Activated T-cell treated with anti-CD3 and anti-CD28 coated beads for 48 hours (primary cell): Measurements from ENCODE around the gene ZNF488.
"Not testable (repeated sequence)": the region's sequence is repeated elsewhere in the genome, so short reads cannot be mapped to it uniquely, and the experiment has no call there.

Experiments
- DNase-seq: peaks from one replicate; pipeline ENCODE4 v3.0.0-alpha.2; 2020; ENCODE audit warnings: low read depth

The ZNF488 gene

GRCh38 chr10:47384148-47384921 is at the start of gene ZNF488:
Gene ZNF488, minus strand, starts transcription at chr10:47384293. Its CDS starts 15,464 bp downstream, at chr10:47368829.
- peak; percentile 81 for DNase-seq

GRCh38 chr10:47425813-47426419 is 41.8 kb upstream of the ZNF488 start:
- no peak for DNase-seq

GRCh38 chr10:47424231-47424630 is 40.1 kb upstream of the ZNF488 start:
- no peak for DNase-seq

- DNase-seq, result no peak
Measured at GRCh38 chr10:47423476-47423875, 39.4 kb upstream of the ZNF488 start.

- DNase-seq, result no peak
Measured at GRCh38 chr10:47421057-47421952, 37.2 kb upstream of the ZNF488 start.

GRCh38 chr10:47420305-47421056 is 36.4 kb upstream of the ZNF488 start:
- DNase-seq, result no peak

- no peak for DNase-seq
Measured at GRCh38 chr10:47419421-47419820, 35.3 kb upstream of the ZNF488 start.

GRCh38 chr10:47418966-47419365 is 34.9 kb upstream of the ZNF488 start:
- no peak for DNase-seq

- no peak for DNase-seq
Measured at GRCh38 chr10:47418321-47418720, 34.2 kb upstream of the ZNF488 start.

GRCh38 chr10:47416305-47417218 is 32.5 kb upstream of the ZNF488 start:
- not testable (repeated sequence) for DNase-seq

- peak; percentile 15 for DNase-seq
Measured at GRCh38 chr10:47415520-47416304, 31.6 kb upstream of the ZNF488 start.

- DNase-seq, result no peak
Measured at GRCh38 chr10:47414752-47415519, 30.8 kb upstream of the ZNF488 start.

GRCh38 chr10:47414227-47414592 is 30.1 kb upstream of the ZNF488 start:
- DNase-seq, result no peak

- DNase-seq, result no peak
Measured at GRCh38 chr10:47413531-47414226, 29.6 kb upstream of the ZNF488 start.

- no peak for DNase-seq
Measured at GRCh38 chr10:47412869-47413268, 28.8 kb upstream of the ZNF488 start.

- no peak for DNase-seq
Measured at GRCh38 chr10:47412177-47412730, 28.2 kb upstream of the ZNF488 start.

- DNase-seq, result no peak
Measured at GRCh38 chr10:47410862-47411261, 26.8 kb upstream of the ZNF488 start.

- DNase-seq, result no peak
Measured at GRCh38 chr10:47410271-47410670, 26.2 kb upstream of the ZNF488 start.
